OCI-M2 (cell line): ENCODE measurements around the gene ADSS1.
A peak's percentile ranks its signal among the peaks of the same experiment; 100 is the strongest.

ENCODE experiments used
- DNase-seq: peaks from one replicate; lab custom pipeline; 2025; ENCODE audit not compliant: unreplicated experiment; lab: John Stamatoyannopoulos, UW

Gene ADSS1

GRCh38 chr14:104766256-104766862 is 42.3 kb downstream of the ADSS1 start:
- DNase-seq = no peak

GRCh38 chr14:104766863-104767633 is 43.0 kb downstream of the ADSS1 start:
- no peak for DNase-seq

GRCh38 chr14:104767634-104767918 is 43.5 kb downstream of the ADSS1 start:
- DNase-seq = no peak

GRCh38 chr14:104768437-104769323 is 44.7 kb downstream of the ADSS1 start:
- DNase-seq = peak; percentile 82

GRCh38 chr14:104769324-104770071 is 45.5 kb downstream of the ADSS1 start:
- no peak for DNase-seq

- DNase-seq = no peak
Measured at GRCh38 chr14:104770072-104770579, 46.1 kb downstream of the ADSS1 start.

GRCh38 chr14:104770851-104771272 is 46.8 kb downstream of the ADSS1 start:
- no peak for DNase-seq

- DNase-seq = no peak
Measured at GRCh38 chr14:104771374-104771773, 47.3 kb downstream of the ADSS1 start.

GRCh38 chr14:104771918-104772706 is 48.1 kb downstream of the ADSS1 start:
- DNase-seq = no peak

- no peak for DNase-seq
Measured at GRCh38 chr14:104772707-104773504, 48.9 kb downstream of the ADSS1 start.

GRCh38 chr14:104773505-104774452 is 49.8 kb downstream of the ADSS1 start:
- no peak for DNase-seq

GRCh38 chr14:104774453-104775072 is 50.5 kb downstream of the ADSS1 start:
- DNase-seq = no peak

- DNase-seq = no peak
Measured at GRCh38 chr14:104775073-104775489, 51.1 kb downstream of the ADSS1 start.

- DNase-seq = no peak
Measured at GRCh38 chr14:104776481-104776880, 52.5 kb downstream of the ADSS1 start.

- DNase-seq = no peak
Measured at GRCh38 chr14:104776961-104777807, 53.2 kb downstream of the ADSS1 start.

GRCh38 chr14:104777808-104778249 is 53.8 kb downstream of the ADSS1 start:
- no peak for DNase-seq
